B cell (primary cell): ENCODE measurements around the gene ATP9A. TPM values are rescaled to one million over a fixed set of nuclear protein-coding genes. Genes with fewer than 3 reads are reported as not detected.

Experiments used
- ATAC-seq: fragments of 200-7000 bp; cut with Tn5 transposase; one replicate; pipeline ENCODE4 v1.10.0; 2021; ENCODE audit warnings: low read depth, mild to moderate bottlenecking, moderate number of reproducible peaks, moderate library complexity
- CTCF ChIA-PET: fragments of 350-600 bp; sonication (Branson Sonifier 250); formaldehyde crosslinking; loops from one replicate; lab custom pipeline; 2021; ENCODE audit warnings: antibody characterized with exemption, inconsistent platforms; lab: Charles Lee
- POLR2A ChIA-PET: fragments of 350-600 bp; sonication (Branson Sonifier 250); formaldehyde crosslinking; loops from one replicate; lab custom pipeline; 2021; ENCODE audit warnings: antibody characterized with exemption; lab: Charles Lee
- DNase-seq: peaks from one replicate; pipeline ENCODE4 v3.0.0; 2013
- H2AFZ ChIP-seq: 2 replicates; pipeline ENCODE4 v1.6.1; 2012; ENCODE audit warnings: mild to moderate bottlenecking, low read depth, low read length; ENCODE audit not compliant: insufficient read depth, poor library complexity, severe bottlenecking
- H3K27ac ChIP-seq, 2 donors: 1 replicate in 1 of 2; 2 replicates in 1 of 2; pipeline ENCODE4 v1.5.1; 2012 to 2013; ENCODE audit warnings: low read length in 2 of 2, mild to moderate bottlenecking in 2 of 2, moderate library complexity in 1 of 2
- H3K27me3 ChIP-seq, 4 experiments: fragments of 200-600 bp in 1 of 4; sonication (generic) in 1 of 4; replicated peaks in 1 of 4; 1 replicate in 2 of 4; 2 replicates in 2 of 4; pipeline versions ENCODE4 v1.6.1 to v1.7.0; 2013 to 2016; ENCODE audit warnings: low read length in 3 of 4, mild to moderate bottlenecking in 2 of 4, mixed read lengths in 1 of 4, moderate library complexity in 1 of 4; ENCODE audit not compliant: insufficient read depth in 4 of 4, control insufficient read depth in 3 of 4; ENCODE audit errors: control extremely low read depth in 1 of 4
- H3K36me3 ChIP-seq, 2 experiments: replicated peaks in 1 of 2; 1 replicate in 1 of 2; 2 replicates in 1 of 2; pipeline versions ENCODE4 v1.6.1 to v1.7.1; 2013; ENCODE audit warnings: low read length in 1 of 2; ENCODE audit not compliant: insufficient read depth in 2 of 2, control insufficient read depth in 1 of 2; ENCODE audit errors: control extremely low read depth in 1 of 2, extremely low read depth in 1 of 2
- H3K4me1 ChIP-seq, 2 donors: fragments of 200-600 bp in 1 of 2; sonication (generic) in 1 of 2; 1 replicate in 1 of 2; 2 replicates in 1 of 2; pipeline versions ENCODE4 v1.5.1 to v1.6.1; 2013 to 2017; ENCODE audit warnings: low read length in 2 of 2; ENCODE audit not compliant: control insufficient read depth in 2 of 2, insufficient read depth in 2 of 2
- H3K4me2 ChIP-seq: replicated peaks from 2 replicates; pipeline ENCODE3; 2012; ENCODE audit warnings: mild to moderate bottlenecking, low read depth, low read length; ENCODE audit not compliant: poor library complexity, severe bottlenecking
- H3K4me3 ChIP-seq, 5 experiments: fragments of 200-600 bp in 1 of 5; sonication (generic) in 1 of 5; 1 replicate in 3 of 5; 2 replicates in 2 of 5; pipeline versions ENCODE4 v1.5.1 to v1.7.0; 2011 to 2016; ENCODE audit warnings: low read length in 4 of 5, mild to moderate bottlenecking in 4 of 5, low read depth in 2 of 5, control low read depth in 1 of 5, moderate library complexity in 1 of 5; ENCODE audit not compliant: insufficient read depth in 1 of 5; ENCODE audit errors: control extremely low read depth in 1 of 5, extremely low read depth in 1 of 5
- H3K79me2 ChIP-seq: fragments of 200-600 bp; sonication (generic); one replicate; pipeline ENCODE4 v1.6.0; 2016; ENCODE audit warnings: low read length; ENCODE audit not compliant: control insufficient read depth, insufficient read depth
- H3K9ac ChIP-seq: fragments of 200-600 bp; sonication (generic); 2 replicates; pipeline ENCODE4 v1.6.1; 2017; ENCODE audit warnings: mild to moderate bottlenecking, low read length, moderate library complexity
- H3K9me3 ChIP-seq, 3 donors: one replicate each; pipeline versions ENCODE4 v1.6.1 to v1.7.1; 2013; ENCODE audit warnings: low read length in 2 of 3; ENCODE audit not compliant: control insufficient read depth in 2 of 3, insufficient read depth in 1 of 3; ENCODE audit errors: control extremely low read depth in 1 of 3
- H4K20me1 ChIP-seq: 2 replicates; pipeline ENCODE4 v1.6.0; 2012; ENCODE audit warnings: mild to moderate bottlenecking, low read length; ENCODE audit not compliant: insufficient read depth, control insufficient read depth, poor library complexity, severe bottlenecking
- H3K27ac Mint-ChIP-seq: one replicate; pipeline ENCODE4 v1.8.0; 2021; ENCODE audit warnings: mixed read lengths
- H3K27me3 Mint-ChIP-seq: one replicate; pipeline ENCODE4 v1.8.0; 2021; ENCODE audit warnings: mixed read lengths
- H3K4me1 Mint-ChIP-seq: one replicate; pipeline ENCODE4 v1.8.0; 2021; ENCODE audit warnings: mixed read lengths
- H3K4me3 Mint-ChIP-seq: one replicate; pipeline ENCODE4 v1.8.0; 2021; ENCODE audit warnings: mixed read lengths
- H3K9me3 Mint-ChIP-seq: one replicate; pipeline ENCODE4 v1.8.0; 2022; ENCODE audit warnings: mixed read lengths; ENCODE audit not compliant: insufficient read depth
- EZH2 ChIP-seq: IDR thresholded peaks from 2 replicates; pipeline ENCODE4 v1.6.1; 2012; ENCODE audit warnings: borderline replicate concordance, low read depth, mild to moderate bottlenecking, moderate library complexity, low read length; ENCODE audit not compliant: insufficient read depth, poor library complexity, severe bottlenecking
- WGBS: methylation state at CpG from one replicate; pipeline ENCODE4 v1.1.5; 2013; ENCODE audit warnings: missing lambda C conversion rate; ENCODE audit not compliant: insufficient coverage; 5-methylcytosine and 5-hydroxymethylcytosine counted together
- intact Hi-C: fragments of 100-400 bp; cut with micrococcal nuclease; formaldehyde crosslinking; loops from one replicate; pipeline ENCODE4 v1.10.0; 2022
- polyA plus RNA-seq: library from polyadenylated mRNA; depleted of rRNA; stranded (reverse); fragments of >200 nt; gene quantifications from 2 replicates; pipeline ENCODE4 v1.2.3, GENCODE V29; 2012
- total RNA-seq, 2 donors: library from RNA; stranded (reverse); fragments of 120-200 nt in 1 of 2; gene quantifications; 1 replicate in 1 of 2; 2 replicates in 1 of 2; pipeline versions ENCODE4 v1.2.3 to v1.2.4, GENCODE V29; 2013 to 2022
- TF ChIP-seq, protein P1 (sequence below): fragments of 200-600 bp; IDR thresholded peaks from one replicate; pipeline ENCODE4 v1.8.0; 2022; ENCODE audit warnings: antibody characterized with exemption, mild to moderate bottlenecking

Gene ATP9A
- total and polyA plus RNA-seq, 2 donors (not counting 1 experiment from before 2014, with no cell fraction given), result 0.13 to 0.22 TPM

DNA sequence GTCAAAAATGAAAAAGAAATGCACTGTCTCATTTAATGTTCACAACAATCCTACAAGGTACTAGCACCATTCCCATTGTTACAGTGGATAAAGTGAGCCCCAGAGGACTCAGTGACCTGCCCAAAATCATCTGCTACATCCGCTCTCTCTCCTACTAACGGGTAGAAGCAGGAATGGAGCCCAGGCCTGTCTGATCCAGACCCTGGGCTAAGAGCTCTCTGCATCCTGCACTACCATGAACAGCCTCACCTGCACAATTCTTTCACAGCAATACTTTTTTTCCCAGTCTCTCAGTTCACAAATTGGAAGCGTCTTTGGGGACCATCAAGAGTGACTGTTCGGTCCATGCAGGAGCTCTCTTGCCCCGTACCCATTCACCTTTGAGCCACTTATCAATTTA lies 31.2 kb downstream of the ATP9A start:
- no peak overlapping the region for H2AFZ ChIP-seq
- DNase-seq, result no peak
- H3K4me3 Mint-ChIP-seq, result no peak overlapping the region
- H3K4me2 ChIP-seq, result no peak overlapping the region
- H3K4me1 ChIP-seq, result no peaks in the 10 kb centered on the region
- CTCF ChIA-PET, result no interaction called here
- TF ChIP-seq, protein P1, sequence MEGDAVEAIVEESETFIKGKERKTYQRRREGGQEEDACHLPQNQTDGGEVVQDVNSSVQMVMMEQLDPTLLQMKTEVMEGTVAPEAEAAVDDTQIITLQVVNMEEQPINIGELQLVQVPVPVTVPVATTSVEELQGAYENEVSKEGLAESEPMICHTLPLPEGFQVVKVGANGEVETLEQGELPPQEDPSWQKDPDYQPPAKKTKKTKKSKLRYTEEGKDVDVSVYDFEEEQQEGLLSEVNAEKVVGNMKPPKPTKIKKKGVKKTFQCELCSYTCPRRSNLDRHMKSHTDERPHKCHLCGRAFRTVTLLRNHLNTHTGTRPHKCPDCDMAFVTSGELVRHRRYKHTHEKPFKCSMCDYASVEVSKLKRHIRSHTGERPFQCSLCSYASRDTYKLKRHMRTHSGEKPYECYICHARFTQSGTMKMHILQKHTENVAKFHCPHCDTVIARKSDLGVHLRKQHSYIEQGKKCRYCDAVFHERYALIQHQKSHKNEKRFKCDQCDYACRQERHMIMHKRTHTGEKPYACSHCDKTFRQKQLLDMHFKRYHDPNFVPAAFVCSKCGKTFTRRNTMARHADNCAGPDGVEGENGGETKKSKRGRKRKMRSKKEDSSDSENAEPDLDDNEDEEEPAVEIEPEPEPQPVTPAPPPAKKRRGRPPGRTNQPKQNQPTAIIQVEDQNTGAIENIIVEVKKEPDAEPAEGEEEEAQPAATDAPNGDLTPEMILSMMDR, result no peak
- no peak for TF ChIP-seq EZH2
- peaks cover 8% of the 10 kb centered on the region for H3K27me3 Mint-ChIP-seq
- H3K27ac ChIP-seq, result no peak overlapping the region
- no peak for ATAC-seq
- no peak overlapping the region for H3K9ac ChIP-seq
- no peaks in the 10 kb centered on the region for H4K20me1 ChIP-seq
- no peak overlapping the region for H3K27ac Mint-ChIP-seq
- H3K9me3 Mint-ChIP-seq, result no peaks in the 10 kb centered on the region
- H3K27me3 ChIP-seq, result no peaks in the 10 kb centered on the region
- 73% methylated on average over 5 of the region's 5 CpGs for WGBS
- H3K36me3 ChIP-seq, result no peaks in the 10 kb centered on the region
- POLR2A ChIA-PET, result no interaction called here
- H3K4me3 ChIP-seq, result no peak overlapping the region
- no peaks in the 10 kb centered on the region for H3K9me3 ChIP-seq
- no peaks in the 10 kb centered on the region for H3K4me1 Mint-ChIP-seq
- intact Hi-C loops, result no loop called here
- no peaks in the 10 kb centered on the region for H3K79me2 ChIP-seq

- intact Hi-C loops, result no loop called here
- Histone ChIP-seq H3K79me2 (no peaks in the 10 kb centered on the region), H4K20me1 (no peaks in the 10 kb centered on the region), H3K27me3 (no peaks in the 10 kb centered on the region), H3K4me2 (no peak overlapping the region), H3K4me3 (no peak overlapping the region), H3K4me1 (no peaks in the 10 kb centered on the region), H3K9ac (no peak overlapping the region), H3K36me3 (no peaks in the 10 kb centered on the region), H3K27ac (no peak overlapping the region), H3K9me3 (no peaks in the 10 kb centered on the region), H2AFZ (no peak overlapping the region)
- ChIA-PET POLR2A (interaction anchor here (0.6 kb wide), 1 partner anchor 302 kb away, joined by 4 read pairs; no protein-coding TSS in a partner anchor), CTCF (no interaction called here)
- 91% methylated on average over 5 of the region's 11 CpGs for WGBS
- TF ChIP-seq, protein P1, result no peak
- TF ChIP-seq EZH2, result no peak
- ATAC-seq (no peak), DNase-seq (no peak)
- H3K9me3 Mint-ChIP-seq, result no peaks in the 10 kb centered on the region
- H3K4me1 Mint-ChIP-seq, result no peaks in the 10 kb centered on the region
- no peak overlapping the region for H3K4me3 Mint-ChIP-seq
- H3K27ac Mint-ChIP-seq, result no peak overlapping the region
- H3K27me3 Mint-ChIP-seq, result peaks cover 5% of the 10 kb centered on the region
Observed at GRCh38 chr20:51735728-51736600, 32.2 kb downstream of the ATP9A start.
